ENCODE data around the gene RABGGTB.

- TF ChIP-seq CTCF (IDR thresholded peaks at IDR 0.05 in 4 of 5, conservative IDR thresholded peaks at IDR 0.05 in 1 of 5) (no peak), POLR2A (IDR thresholded peaks at IDR 0.05) (no peak)
Observed at GRCh38 chr1:75812065-75812464, 26.0 kb downstream of the RABGGTB start.

All from gastrocnemius medialis (tissue), 4 donors.